Measurements from ENCODE around the gene SELENOH.

The SELENOH gene

GRCh38 chr11:57781529-57781943 lies 40.2 kb downstream of the SELENOH start:
- no peak for DNase-seq (ENCODE audit: low read depth)

- no peak for DNase-seq (ENCODE audit: low read depth)
These were observed 43.8 kb downstream of the SELENOH start for GRCh38 chr11:57785072-57785471.

GRCh38 chr11:57786436-57786835 lies 45.1 kb downstream of the SELENOH start:
- no peak for DNase-seq (ENCODE audit: low read depth)

GRCh38 chr11:57787006-57787604 lies 45.8 kb downstream of the SELENOH start:
- no peak for DNase-seq (ENCODE audit: low read depth)

GRCh38 chr11:57787920-57788702 lies 46.8 kb downstream of the SELENOH start:
- DNase-seq (ENCODE audit: low read depth), result no peak

- no peak for DNase-seq (ENCODE audit: low read depth)
These were observed 47.4 kb downstream of the SELENOH start for GRCh38 chr11:57788703-57789088.

GRCh38 chr11:57791321-57792059 lies 50.2 kb downstream of the SELENOH start:
- no peak for DNase-seq (ENCODE audit: low read depth)

- no peak for DNase-seq (ENCODE audit: low read depth)
These were observed 50.8 kb downstream of the SELENOH start for GRCh38 chr11:57792060-57792541.

- no peak for DNase-seq (ENCODE audit: low read depth)
These were observed 51.6 kb downstream of the SELENOH start for GRCh38 chr11:57792870-57793269.

Measured in fibroblast of the conjunctiva (primary cell).